Stimulated activated naive CD8-positive, alpha-beta T cell treated with anti-CD3 and anti-CD28 coated beads, Interleukin-15, Interleukin-2, amounts not matched to agents 100 ng/mL and 50 ng/mL, for 24 hours (primary cell): Measurements from ENCODE around the gene LGI4.

Experiments
- H3K27ac Mint-ChIP-seq: one replicate; pipeline ENCODE4 v1.8.0; 2021; ENCODE audit warnings: mild to moderate bottlenecking, mixed read lengths
- H3K27me3 Mint-ChIP-seq: one replicate; pipeline ENCODE4 v1.8.0; 2021; ENCODE audit warnings: mixed read lengths
- H3K36me3 Mint-ChIP-seq: one replicate; pipeline ENCODE4 v1.8.0; 2021; ENCODE audit warnings: low read depth, mixed read lengths
- H3K4me1 Mint-ChIP-seq: one replicate; pipeline ENCODE4 v1.8.0; 2021; ENCODE audit warnings: low read depth, mixed read lengths
- H3K4me3 Mint-ChIP-seq: one replicate; pipeline ENCODE4 v1.8.0; 2021; ENCODE audit warnings: mild to moderate bottlenecking, mixed read lengths
- H3K9me3 Mint-ChIP-seq: one replicate; pipeline ENCODE4 v1.8.0; 2021; ENCODE audit warnings: mixed read lengths

The LGI4 gene

GRCh38 chr19:35125749-35126623 is 8.9 kb downstream of the LGI4 start:
- H3K4me1 Mint-ChIP-seq, result peaks cover 14% of the 10 kb centered on the region
- H3K9me3 Mint-ChIP-seq, result no peaks in the 10 kb centered on the region
- H3K27me3 Mint-ChIP-seq, result no peaks in the 10 kb centered on the region
- no peaks in the 10 kb centered on the region for H3K36me3 Mint-ChIP-seq
- H3K4me3 Mint-ChIP-seq, result no peak overlapping the region
- no peak overlapping the region for H3K27ac Mint-ChIP-seq

- Mint-ChIP-seq H3K27me3 (no peaks in the 10 kb centered on the region), H3K4me1 (peaks cover 14% of the 10 kb centered on the region), H3K4me3 (no peak overlapping the region), H3K27ac (no peak overlapping the region), H3K36me3 (no peaks in the 10 kb centered on the region), H3K9me3 (no peaks in the 10 kb centered on the region)
These were observed 9.6 kb downstream of the LGI4 start for GRCh38 chr19:35125270-35125717.

- Mint-ChIP-seq H3K4me1 (peaks cover 14% of the 10 kb centered on the region), H3K27ac (peak overlapping the region; percentile 27), H3K4me3 (peak overlapping the region; percentile 80)
These were observed 10.5 kb downstream of the LGI4 start for GRCh38 chr19:35124098-35125060.

GRCh38 chr19:35123573-35123972 is 11.3 kb downstream of the LGI4 start:
- H3K27ac Mint-ChIP-seq, result no peak overlapping the region
- no peaks in the 10 kb centered on the region for H3K27me3 Mint-ChIP-seq
- peaks cover 14% of the 10 kb centered on the region for H3K4me1 Mint-ChIP-seq
- no peaks in the 10 kb centered on the region for H3K36me3 Mint-ChIP-seq
- no peaks in the 10 kb centered on the region for H3K9me3 Mint-ChIP-seq
- H3K4me3 Mint-ChIP-seq, result peak overlapping the region; percentile 80

More at GRCh38 chr19:35124098-35125060, 10.5 kb downstream of the LGI4 start:
- Mint-ChIP-seq H3K36me3 (no peaks in the 10 kb centered on the region), H3K9me3 (no peaks in the 10 kb centered on the region), H3K27me3 (no peaks in the 10 kb centered on the region)

DNA sequence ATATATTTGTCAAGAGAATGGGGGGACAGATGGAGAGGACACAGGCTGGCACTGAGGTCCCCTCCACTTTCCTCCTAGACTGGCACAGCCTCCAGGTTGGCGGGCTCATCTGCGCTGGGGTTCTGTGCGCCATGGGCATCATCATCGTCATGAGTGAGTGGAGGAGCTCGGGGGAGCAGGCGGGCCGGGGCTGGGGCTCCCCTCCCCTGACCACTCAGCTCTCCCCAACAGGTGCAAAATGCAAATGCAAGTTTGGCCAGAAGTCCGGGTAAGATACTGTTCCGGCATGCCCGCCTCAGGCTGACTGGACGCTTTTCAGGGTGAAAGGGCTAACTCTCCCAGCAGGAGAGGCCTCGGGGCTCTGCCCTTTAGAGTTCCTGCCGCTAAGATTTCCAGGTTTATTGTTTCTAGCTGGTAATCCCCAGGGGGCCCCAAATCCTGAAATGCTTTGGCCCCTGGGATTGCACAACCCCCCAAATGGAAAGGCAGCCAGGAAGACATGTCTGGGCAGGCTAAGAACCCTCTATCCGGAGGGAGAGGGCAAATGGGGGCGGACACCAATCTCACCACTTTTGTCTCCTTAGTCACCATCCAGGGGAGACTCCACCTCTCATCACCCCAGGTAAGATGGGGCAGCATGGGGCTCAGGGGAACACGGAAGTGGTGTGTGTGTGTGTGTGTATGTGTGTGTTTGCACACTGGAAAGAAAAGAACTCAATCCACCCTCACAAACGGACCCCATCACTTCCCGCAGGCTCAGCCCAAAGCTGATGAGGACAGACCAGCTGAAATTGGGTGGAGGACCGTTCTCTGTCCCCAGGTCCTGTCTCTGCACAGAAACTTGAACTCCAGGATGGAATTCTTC is 11.9 kb downstream of the LGI4 start:
- Mint-ChIP-seq H3K4me3 (no peak overlapping the region), H3K27me3 (no peaks in the 10 kb centered on the region), H3K4me1 (peaks cover 14% of the 10 kb centered on the region), H3K9me3 (no peaks in the 10 kb centered on the region), H3K27ac (no peak overlapping the region), H3K36me3 (no peaks in the 10 kb centered on the region)

DNA sequence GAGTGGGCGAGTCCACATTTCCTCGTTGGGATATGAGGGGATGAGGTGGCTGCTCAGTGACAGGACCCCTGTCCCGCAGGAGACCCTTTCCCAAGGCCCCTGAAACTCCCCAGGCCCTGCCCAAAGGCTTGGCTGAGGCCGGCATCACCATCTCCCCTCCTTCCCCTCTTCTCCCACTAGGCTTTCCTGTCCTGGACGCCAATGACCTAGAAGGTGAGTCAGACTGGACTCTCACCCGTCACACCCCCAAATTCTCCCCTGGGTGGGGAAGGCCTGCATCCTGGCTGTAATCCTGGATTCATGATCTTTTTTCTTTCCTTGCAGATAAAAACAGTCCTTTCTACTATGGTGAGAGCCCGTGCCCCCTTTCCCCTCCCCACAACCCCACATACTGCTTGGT is 14.0 kb downstream of the LGI4 start:
- Mint-ChIP-seq H3K27ac (no peak overlapping the region), H3K36me3 (no peaks in the 10 kb centered on the region), H3K4me1 (peaks cover 14% of the 10 kb centered on the region), H3K27me3 (no peaks in the 10 kb centered on the region), H3K4me3 (no peak overlapping the region), H3K9me3 (no peaks in the 10 kb centered on the region)

DNA sequence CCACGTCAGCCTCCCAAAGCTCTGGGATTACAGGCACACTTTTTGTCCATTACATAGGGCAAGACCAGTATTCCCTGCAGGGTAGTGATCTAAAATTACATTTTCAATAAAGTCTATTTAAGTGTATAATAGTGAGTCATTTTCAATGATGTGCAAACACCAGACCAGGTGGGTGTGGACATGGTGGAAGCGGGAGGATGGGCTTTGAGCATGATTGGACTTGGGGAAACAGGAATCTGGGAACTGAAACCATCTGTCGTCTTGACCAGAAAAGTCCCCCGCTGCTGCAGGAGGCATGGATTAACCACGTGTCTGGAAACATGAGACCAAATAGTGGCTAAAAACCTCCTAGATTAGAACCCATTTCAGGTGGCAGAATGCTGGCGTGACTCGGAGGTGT is 14.4 kb downstream of the LGI4 start:
- H3K4me3 Mint-ChIP-seq, result no peak overlapping the region
- no peaks in the 10 kb centered on the region for H3K36me3 Mint-ChIP-seq
- H3K27ac Mint-ChIP-seq, result no peak overlapping the region
- H3K27me3 Mint-ChIP-seq, result no peaks in the 10 kb centered on the region
- no peaks in the 10 kb centered on the region for H3K9me3 Mint-ChIP-seq
- peaks cover 14% of the 10 kb centered on the region for H3K4me1 Mint-ChIP-seq

- H3K4me1 Mint-ChIP-seq, result peaks cover 15% of the 10 kb centered on the region
- no peak overlapping the region for H3K27ac Mint-ChIP-seq
- H3K9me3 Mint-ChIP-seq, result no peaks in the 10 kb centered on the region
- H3K4me3 Mint-ChIP-seq, result no peak overlapping the region
- H3K27me3 Mint-ChIP-seq, result no peaks in the 10 kb centered on the region
- no peaks in the 10 kb centered on the region for H3K36me3 Mint-ChIP-seq
These were observed 15.2 kb downstream of the LGI4 start for GRCh38 chr19:35119578-35120155.

- Mint-ChIP-seq H3K27me3 (no peaks in the 10 kb centered on the region), H3K4me3 (no peak overlapping the region), H3K9me3 (no peaks in the 10 kb centered on the region), H3K27ac (no peak overlapping the region), H3K4me1 (peaks cover 13% of the 10 kb centered on the region), H3K36me3 (no peaks in the 10 kb centered on the region)
These were observed 15.8 kb downstream of the LGI4 start for GRCh38 chr19:35119091-35119490.

- H3K4me1 Mint-ChIP-seq, result peaks cover 6% of the 10 kb centered on the region
- no peaks in the 10 kb centered on the region for H3K36me3 Mint-ChIP-seq
- H3K27ac Mint-ChIP-seq, result no peak overlapping the region
- no peak overlapping the region for H3K4me3 Mint-ChIP-seq
- no peaks in the 10 kb centered on the region for H3K9me3 Mint-ChIP-seq
- no peaks in the 10 kb centered on the region for H3K27me3 Mint-ChIP-seq
These were observed 16.4 kb downstream of the LGI4 start for GRCh38 chr19:35118268-35119020.

GRCh38 chr19:35117799-35118198 is 17.1 kb downstream of the LGI4 start:
- no peak overlapping the region for H3K4me3 Mint-ChIP-seq
- no peaks in the 10 kb centered on the region for H3K27me3 Mint-ChIP-seq
- no peaks in the 10 kb centered on the region for H3K9me3 Mint-ChIP-seq
- no peaks in the 10 kb centered on the region for H3K36me3 Mint-ChIP-seq
- H3K4me1 Mint-ChIP-seq, result peaks cover 6% of the 10 kb centered on the region
- H3K27ac Mint-ChIP-seq, result no peak overlapping the region

DNA sequence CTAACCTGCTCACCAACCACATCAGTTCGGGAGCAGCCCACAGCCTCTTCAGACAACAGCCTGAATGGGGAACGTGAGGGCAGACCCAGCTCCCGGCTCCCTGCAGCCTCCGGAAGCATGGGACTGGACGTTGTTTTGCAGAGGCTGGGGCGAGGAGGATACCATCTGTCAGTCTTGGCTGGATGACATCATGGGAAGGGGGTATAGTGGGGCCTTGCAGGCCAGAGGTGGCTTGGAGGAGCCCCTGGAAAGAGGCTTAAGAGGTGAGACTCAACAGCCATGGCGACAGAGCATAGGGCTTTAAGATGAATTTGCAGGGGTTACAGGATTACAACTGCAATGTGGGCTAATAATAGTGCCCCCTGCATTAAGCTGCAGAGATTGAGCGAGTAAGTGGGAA is 17.7 kb downstream of the LGI4 start:
- Mint-ChIP-seq H3K27ac (no peak overlapping the region), H3K4me3 (no peak overlapping the region), H3K4me1 (peaks cover 6% of the 10 kb centered on the region), H3K36me3 (no peaks in the 10 kb centered on the region), H3K9me3 (no peaks in the 10 kb centered on the region), H3K27me3 (no peaks in the 10 kb centered on the region)

DNA sequence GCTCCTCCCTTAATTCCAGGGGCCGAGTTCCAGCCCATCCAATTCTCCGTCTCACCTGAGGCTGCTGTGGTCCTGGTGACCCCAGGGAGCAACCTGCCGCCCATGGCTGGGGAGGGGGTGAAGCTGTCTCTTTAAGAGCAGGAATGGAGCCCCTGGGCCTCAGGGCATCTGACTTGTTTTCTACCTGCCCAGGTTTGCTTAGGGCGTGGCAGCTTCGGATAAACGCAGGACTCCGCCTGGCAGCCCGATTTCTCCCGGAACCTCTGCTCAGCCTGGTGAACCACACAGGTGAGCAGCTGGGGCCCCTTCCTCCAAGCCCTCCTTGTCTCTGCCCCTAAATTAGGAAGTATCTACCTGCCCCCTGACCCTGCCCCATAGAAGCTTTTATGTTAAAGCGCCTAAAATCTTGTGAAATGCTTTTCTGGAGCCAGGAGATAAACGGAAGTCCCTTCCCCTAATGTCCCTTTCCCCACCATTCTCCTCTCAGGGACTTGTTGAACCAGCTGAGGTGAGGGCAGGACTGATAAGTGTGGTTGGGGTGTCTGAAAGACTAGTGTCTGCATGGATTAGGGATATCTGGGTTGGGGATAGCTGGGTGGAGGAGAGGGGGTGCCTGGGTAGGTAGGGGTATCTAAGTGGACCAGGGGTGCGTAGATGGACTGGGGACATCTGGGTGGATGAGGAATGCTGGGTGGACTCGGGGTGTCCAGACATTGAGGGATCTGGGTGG is 18.6 kb downstream of the LGI4 start:
- peaks cover 6% of the 10 kb centered on the region for H3K4me1 Mint-ChIP-seq
- no peaks in the 10 kb centered on the region for H3K36me3 Mint-ChIP-seq
- H3K27ac Mint-ChIP-seq, result no peak overlapping the region
- H3K27me3 Mint-ChIP-seq, result no peaks in the 10 kb centered on the region
- no peaks in the 10 kb centered on the region for H3K9me3 Mint-ChIP-seq
- H3K4me3 Mint-ChIP-seq, result no peak overlapping the region
